ENCODE results near the gene PLLP. TPM values are rescaled to one million over a fixed set of nuclear protein-coding genes. Genes with fewer than 3 reads are reported as not detected.
"Not testable (repeated sequence)": the region's sequence is repeated elsewhere in the genome, so short reads cannot be mapped to it uniquely, and the experiment has no call there.

The PLLP gene
- total RNA-seq, 2 donors from 2014 or later: not detected

DNA sequence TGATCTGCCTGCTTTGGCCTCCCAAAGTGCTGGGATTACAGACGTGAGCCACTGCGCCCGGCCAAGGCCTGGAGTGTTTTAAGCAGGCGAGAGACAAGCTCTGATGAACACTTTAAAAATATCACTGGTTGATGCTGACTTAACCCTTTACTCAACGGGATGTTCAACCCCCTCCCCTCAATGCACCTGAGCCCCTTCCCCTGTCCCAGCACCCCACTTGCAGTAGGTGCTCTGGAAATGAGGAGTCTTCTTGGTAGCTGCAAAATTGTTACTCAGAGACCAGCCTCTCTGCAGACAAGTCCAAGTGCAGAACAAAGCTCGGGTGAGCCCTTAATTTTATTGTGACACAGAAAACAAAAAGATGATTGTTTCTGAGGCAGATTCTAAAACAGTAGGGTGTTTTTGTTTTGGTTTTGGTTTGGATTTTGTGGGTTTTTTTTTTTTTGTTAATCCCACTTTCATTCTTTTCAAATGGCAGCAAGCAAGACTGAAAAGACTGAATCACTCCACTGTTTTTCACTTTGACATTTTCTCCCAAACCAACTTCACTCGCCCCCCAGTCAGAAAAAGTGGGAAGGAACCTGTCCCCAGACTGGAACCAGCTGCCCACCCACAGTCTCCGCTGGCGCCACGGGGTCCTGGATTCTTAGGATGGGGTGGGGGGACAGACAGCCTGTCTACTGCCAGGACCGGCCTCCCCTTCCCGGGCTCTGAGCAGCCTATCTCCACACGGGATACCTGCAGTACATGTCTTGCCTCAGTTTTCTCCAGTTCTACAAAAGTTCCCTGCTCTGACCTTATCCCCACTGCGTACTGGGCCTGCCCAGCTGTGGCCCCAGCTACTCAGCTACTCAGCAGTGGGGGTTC, 5.2 kb upstream of the PLLP start:
- H3K36me3 Mint-ChIP-seq (ENCODE audit: low read depth): no peaks in the 10 kb centered on the region
- H3K27ac Mint-ChIP-seq: peak overlapping the region; percentile 46
- H3K9me3 Mint-ChIP-seq: no peaks in the 10 kb centered on the region
- ATAC-seq (replicated peaks): peak; percentile 61
- H3K4me3 Mint-ChIP-seq: peak overlapping the region; percentile 45
- H3K4me1 Mint-ChIP-seq: peaks cover 13% of the 10 kb centered on the region
- H3K27me3 Mint-ChIP-seq: no peaks in the 10 kb centered on the region

DNA sequence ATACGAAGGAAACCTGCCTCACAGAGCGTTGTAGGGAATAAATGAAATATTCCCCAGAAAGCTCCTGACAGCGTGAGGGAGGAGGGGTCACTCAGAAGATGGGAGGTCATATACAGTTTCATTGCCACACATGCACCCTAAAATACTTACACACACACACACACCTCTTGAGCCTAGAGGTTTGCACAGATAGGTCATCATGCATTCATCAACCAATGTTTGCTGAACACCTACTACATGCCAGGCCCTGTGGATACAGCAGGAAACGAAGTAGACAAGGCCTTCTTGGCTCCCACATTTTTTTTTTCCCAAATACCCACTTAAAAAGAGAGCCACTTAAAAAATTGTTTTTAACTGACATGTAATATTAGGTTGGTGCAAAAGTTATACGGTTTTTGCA, 907 bp upstream of the PLLP start:
- Mint-ChIP-seq H3K4me1 (peaks cover 13% of the 10 kb centered on the region), H3K27me3 (peaks cover 4% of the 10 kb centered on the region), H3K36me3 (ENCODE audit: low read depth) (no peaks in the 10 kb centered on the region), H3K27ac (no peak overlapping the region), H3K9me3 (no peaks in the 10 kb centered on the region), H3K4me3 (peak overlapping the region; percentile 68)
- ATAC-seq (replicated peaks): no peak

DNA sequence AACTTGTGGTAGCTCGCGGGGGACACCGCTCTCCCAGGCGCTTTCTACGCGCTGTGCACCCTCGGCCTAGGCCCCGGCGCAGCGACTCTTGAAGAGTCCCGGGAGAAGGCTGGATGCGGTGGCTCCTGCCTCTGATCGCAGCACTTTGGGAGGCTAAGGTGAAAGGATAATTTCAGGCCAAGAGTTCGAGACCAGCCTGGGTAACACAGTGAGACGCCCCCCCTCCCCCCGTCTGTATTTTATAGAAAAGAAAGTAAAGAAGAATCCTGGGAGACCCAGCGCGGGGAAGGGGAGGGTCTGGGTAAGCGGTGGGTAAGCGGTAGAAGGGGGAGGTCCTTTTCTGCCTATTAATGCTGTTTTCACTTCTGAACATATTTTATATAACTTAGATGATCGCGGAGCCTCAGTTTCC, 486 bp upstream of the PLLP start:
- H3K4me1 Mint-ChIP-seq: peaks cover 12% of the 10 kb centered on the region
- no peak overlapping the region for H3K27ac Mint-ChIP-seq
- no peaks in the 10 kb centered on the region for H3K36me3 Mint-ChIP-seq (ENCODE audit: low read depth)
- no peak for ATAC-seq (replicated peaks)
- H3K9me3 Mint-ChIP-seq: no peaks in the 10 kb centered on the region
- H3K27me3 Mint-ChIP-seq: peaks cover 4% of the 10 kb centered on the region
- peak overlapping the region; percentile 68 for H3K4me3 Mint-ChIP-seq

DNA sequence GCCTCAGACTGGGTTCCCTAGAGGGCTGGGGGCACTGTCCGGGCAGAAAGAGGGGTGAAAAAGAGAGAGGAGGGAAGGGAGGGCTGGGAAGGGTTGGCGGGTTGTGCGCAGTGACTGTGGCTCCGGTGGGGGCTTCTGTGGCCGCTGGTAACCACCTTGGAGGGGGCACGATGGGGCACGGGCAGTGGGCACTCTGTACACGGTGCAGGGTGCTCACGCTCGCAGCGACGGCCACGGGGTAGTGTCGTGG, 588 bp downstream of the PLLP start:
- no peaks in the 10 kb centered on the region for H3K9me3 Mint-ChIP-seq
- H3K36me3 Mint-ChIP-seq (ENCODE audit: low read depth): no peaks in the 10 kb centered on the region
- H3K4me1 Mint-ChIP-seq: peaks cover 6% of the 10 kb centered on the region
- H3K27me3 Mint-ChIP-seq: peaks cover 4% of the 10 kb centered on the region
- no peak overlapping the region for H3K27ac Mint-ChIP-seq
- H3K4me3 Mint-ChIP-seq: peak overlapping the region; percentile 66
- no peak for ATAC-seq (replicated peaks)

DNA sequence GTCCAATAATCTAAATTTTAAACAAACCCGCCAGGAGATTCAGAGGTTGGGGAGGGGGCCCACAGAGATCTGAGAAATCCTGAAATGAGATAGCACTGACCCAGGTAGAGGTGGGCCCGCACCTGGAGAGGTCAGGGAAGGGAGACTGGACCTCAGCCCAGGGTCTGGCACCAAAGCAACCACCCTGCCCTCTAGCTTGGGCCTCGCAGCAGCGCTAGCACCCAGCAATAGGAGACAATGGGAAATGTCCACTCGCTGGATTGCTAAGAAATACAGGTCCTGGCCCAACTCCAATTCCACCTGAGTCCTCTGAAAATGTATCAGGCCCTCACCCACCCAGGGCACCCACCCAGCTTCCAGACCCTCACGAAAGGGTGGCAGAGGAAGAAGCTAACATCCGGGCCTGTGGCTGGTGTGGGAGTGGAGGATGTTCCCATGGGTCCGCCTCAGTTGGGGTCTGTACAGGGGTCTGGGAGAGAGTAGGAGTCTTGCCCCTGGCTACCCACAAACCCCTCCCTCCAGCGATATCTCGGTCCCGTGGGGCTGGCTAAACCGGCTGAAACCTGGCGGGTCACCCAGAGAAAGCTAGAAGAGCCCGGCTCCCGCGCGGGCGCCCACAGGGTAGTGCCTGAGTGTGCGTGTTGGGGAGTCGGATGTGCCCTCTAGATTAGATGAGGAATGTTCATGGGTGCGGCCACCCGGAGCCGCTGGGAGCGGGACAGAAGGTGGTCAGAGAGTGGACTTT, 1.1 kb downstream of the PLLP start:
- no peak for ATAC-seq (replicated peaks)
- Mint-ChIP-seq H3K27ac (no peak overlapping the region), H3K9me3 (no peaks in the 10 kb centered on the region), H3K36me3 (ENCODE audit: low read depth) (no peaks in the 10 kb centered on the region), H3K27me3 (peaks cover 4% of the 10 kb centered on the region), H3K4me1 (peaks cover 6% of the 10 kb centered on the region), H3K4me3 (peak overlapping the region; percentile 66)

DNA sequence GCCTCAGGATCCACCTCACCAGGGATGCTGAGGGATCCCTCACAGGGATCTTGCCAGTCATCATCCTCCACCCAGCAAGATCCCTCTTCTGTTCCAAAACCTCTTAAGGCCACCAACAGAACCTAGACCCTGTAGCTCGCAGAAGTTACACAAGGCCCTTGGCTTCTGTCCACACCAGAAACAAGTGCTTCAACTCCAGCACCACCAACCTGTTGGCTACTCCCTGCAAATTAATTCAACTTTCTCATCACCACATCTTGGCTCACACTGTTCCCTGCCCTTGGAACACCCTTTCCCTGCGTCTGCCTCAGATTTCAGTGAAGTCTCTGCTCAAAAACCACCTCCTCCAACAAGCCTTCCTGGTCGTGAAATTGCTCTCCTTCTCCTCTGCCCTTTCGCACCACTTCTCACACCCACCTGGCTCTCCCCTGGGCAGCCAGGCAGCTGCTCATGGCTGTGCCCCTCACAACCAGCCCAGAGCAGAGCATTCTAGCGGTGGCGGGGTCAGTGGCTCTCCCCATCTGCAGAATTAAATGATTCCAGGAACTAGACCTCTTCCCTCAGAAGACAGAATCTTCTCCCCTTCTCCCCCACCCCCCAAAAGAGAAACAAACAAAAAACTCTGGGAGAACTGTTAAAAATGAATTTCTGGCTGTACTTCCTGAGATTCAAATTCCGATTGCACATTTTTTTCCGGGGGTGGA, 1.8 kb downstream of the PLLP start:
- H3K4me3 Mint-ChIP-seq: peak overlapping the region; percentile 66
- peaks cover 4% of the 10 kb centered on the region for H3K27me3 Mint-ChIP-seq
- H3K36me3 Mint-ChIP-seq (ENCODE audit: low read depth): no peaks in the 10 kb centered on the region
- H3K9me3 Mint-ChIP-seq: no peaks in the 10 kb centered on the region
- ATAC-seq (replicated peaks): no peak
- no peak overlapping the region for H3K27ac Mint-ChIP-seq
- peaks cover 11% of the 10 kb centered on the region for H3K4me1 Mint-ChIP-seq

DNA sequence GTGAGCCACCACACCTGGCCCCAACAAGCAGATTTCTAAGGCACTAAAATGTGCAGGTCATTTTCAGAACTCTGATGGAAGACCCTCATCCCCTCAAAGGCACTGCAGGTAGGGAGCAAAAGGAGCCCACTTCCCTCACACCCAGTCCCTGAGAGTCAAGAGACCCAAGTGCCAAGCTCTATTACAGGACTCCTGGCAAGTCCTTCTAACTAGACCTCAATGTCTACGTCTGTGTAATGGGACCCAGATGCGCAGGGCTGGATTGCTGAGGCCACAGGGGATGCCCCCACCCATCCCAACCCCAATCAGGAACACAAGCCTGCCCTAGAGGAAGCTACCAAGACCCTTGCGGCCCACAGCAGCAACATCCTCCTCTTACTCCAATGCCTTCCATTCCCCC, 2.7 kb downstream of the PLLP start:
- Mint-ChIP-seq H3K9me3 (no peaks in the 10 kb centered on the region), H3K4me3 (no peak overlapping the region), H3K27me3 (peaks cover 4% of the 10 kb centered on the region), H3K4me1 (peaks cover 16% of the 10 kb centered on the region), H3K36me3 (ENCODE audit: low read depth) (no peaks in the 10 kb centered on the region), H3K27ac (no peak overlapping the region)
- no peak for ATAC-seq (replicated peaks)

DNA sequence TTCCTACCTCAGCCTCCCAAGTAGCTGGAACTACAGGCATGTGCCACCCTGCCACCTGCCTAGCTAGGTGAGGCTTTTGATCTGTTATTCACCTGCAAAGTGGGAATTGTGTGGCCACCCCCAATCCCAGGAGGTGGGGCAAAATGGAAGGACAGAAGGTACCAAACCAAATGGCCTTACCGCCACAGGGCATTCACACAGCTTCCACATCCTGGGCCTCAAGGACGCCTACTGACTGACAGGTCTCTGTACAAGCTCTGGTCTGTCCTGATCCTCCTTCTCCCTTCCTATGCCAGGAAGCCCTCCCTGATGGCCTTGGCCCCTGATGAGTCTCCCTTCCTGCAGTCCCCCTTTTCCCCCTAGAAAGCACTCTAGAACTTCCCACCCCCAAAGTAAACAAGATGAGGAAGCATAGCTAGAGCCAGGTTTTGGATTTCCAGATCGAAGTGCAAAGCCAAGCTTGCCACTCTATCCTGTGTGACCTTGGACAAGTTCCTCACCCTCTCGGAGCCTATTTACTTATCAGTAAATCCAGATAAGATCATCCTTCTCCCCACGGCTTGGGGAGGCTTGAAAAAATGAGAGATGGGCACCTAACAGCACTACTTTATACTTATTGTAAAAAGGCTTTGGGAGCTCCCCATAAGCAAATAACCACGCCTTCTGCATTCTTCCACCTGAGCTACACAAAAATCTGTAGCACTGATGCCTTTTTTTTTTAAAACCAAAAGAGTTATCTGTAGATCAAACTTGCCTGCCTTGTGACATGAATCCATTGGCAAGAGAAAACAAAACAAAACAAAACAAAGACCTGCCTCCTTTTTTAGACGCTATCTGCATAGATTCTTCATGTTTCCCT, 4.5 kb downstream of the PLLP start:
- ATAC-seq (replicated peaks): no peak
- Mint-ChIP-seq H3K27me3 (peaks cover 4% of the 10 kb centered on the region), H3K36me3 (ENCODE audit: low read depth) (no peaks in the 10 kb centered on the region), H3K9me3 (no peaks in the 10 kb centered on the region), H3K27ac (no peak overlapping the region), H3K4me3 (no peak overlapping the region), H3K4me1 (peaks cover 20% of the 10 kb centered on the region)

DNA sequence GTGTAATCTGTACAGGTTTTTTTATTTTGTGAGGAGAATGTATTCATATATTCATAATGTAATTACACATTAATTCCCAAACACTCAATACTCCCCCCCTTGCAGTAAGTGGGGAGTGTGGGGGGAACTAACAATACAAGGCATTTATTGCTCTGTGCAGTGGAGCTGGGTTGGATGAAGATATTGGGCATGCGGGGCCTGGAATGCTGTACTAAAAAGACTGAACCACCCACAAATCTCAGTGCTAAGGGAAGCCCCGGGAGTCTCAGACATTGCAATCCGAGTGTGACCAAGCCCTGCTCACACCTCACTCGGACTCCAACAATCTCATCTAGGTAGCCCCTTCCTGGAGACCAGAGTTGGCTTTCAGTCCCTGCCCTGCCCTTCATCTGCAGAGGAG, 6.0 kb downstream of the PLLP start:
- H3K27ac Mint-ChIP-seq: no peak overlapping the region
- ATAC-seq (replicated peaks): no peak
- no peak overlapping the region for H3K4me3 Mint-ChIP-seq
- peaks cover 20% of the 10 kb centered on the region for H3K4me1 Mint-ChIP-seq
- H3K27me3 Mint-ChIP-seq: no peaks in the 10 kb centered on the region
- H3K36me3 Mint-ChIP-seq (ENCODE audit: low read depth): no peaks in the 10 kb centered on the region
- no peaks in the 10 kb centered on the region for H3K9me3 Mint-ChIP-seq

DNA sequence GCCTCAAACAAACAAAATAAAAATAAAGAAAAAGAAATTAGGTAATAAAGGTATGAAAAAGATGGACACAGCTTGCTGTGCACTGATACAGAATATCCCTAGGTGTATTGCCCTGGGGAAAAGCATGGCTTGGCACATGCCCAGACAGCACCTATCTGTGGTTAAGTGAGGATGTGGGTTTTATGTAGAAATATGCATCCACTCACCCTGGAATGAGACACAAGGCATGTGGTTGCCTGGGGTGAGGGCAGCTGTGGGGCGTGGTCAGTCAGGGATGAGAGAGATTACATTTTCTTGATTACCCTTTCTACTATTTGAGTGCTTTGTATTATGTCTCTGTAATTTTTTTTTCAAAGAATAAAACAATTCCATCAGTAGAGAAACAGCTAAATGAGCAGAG, 6.9 kb downstream of the PLLP start:
- H3K4me1 Mint-ChIP-seq: peaks cover 20% of the 10 kb centered on the region

DNA sequence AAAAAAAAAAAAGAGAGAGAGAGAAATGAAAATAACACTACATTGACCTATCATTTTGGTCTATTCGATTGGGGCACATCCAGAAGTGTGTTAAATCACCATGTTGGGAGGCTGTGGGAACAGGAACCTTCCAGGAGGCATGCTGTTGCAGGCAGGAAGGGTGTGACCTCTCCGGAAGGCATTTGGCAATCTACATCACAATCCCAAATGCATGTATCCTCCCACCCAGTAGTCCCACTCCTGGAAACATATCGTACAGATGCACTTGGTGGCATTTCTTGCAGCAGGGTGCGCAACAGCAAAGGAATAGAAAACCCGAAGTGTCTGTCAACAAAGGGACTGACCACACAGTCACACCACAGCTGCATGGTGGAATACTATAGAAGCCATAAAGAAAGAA, 7.9 kb downstream of the PLLP start:
- Mint-ChIP-seq H3K4me3 (no peak overlapping the region), H3K27ac (no peak overlapping the region), H3K4me1 (peaks cover 20% of the 10 kb centered on the region), H3K36me3 (ENCODE audit: low read depth) (no peaks in the 10 kb centered on the region), H3K9me3 (no peaks in the 10 kb centered on the region), H3K27me3 (no peaks in the 10 kb centered on the region)
- ATAC-seq (replicated peaks): no peak

More for the DNA sequence above, 6.9 kb downstream of the PLLP start:
- H3K27ac Mint-ChIP-seq: peak overlapping the region; percentile 83
- H3K27me3 Mint-ChIP-seq: no peaks in the 10 kb centered on the region
- H3K9me3 Mint-ChIP-seq: no peaks in the 10 kb centered on the region
- no peaks in the 10 kb centered on the region for H3K36me3 Mint-ChIP-seq (ENCODE audit: low read depth)
- H3K4me3 Mint-ChIP-seq: peak overlapping the region; percentile 75
- peak; percentile 99 for ATAC-seq (replicated peaks)

DNA sequence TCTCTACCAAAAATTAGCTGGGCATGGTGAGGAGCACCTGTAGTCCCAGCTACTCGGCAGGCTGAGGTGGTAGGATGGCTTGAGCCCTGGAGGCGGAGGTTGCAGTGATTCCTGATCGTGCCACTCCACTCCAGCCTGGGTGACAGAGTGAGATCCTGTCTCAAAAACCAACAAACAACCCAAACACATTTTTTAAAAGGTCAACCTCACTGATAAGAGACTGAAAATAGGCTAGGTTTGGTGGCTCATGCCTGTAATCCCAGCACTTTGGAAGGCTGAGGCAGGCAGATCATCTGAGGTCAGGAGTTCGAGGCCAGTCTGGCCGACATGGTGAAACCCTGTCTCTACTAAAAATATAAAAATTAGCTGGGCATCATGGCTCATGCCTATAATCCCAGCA, 8.5 kb downstream of the PLLP start:
- H3K36me3 Mint-ChIP-seq (ENCODE audit: low read depth); H3K9me3 Mint-ChIP-seq; H3K27me3 Mint-ChIP-seq; ATAC-seq (replicated peaks); H3K4me3 Mint-ChIP-seq: not testable (repeated sequence)
- H3K4me1 Mint-ChIP-seq: peaks cover 20% of the 10 kb centered on the region
- H3K27ac Mint-ChIP-seq: peak overlapping the region; percentile 40

DNA sequence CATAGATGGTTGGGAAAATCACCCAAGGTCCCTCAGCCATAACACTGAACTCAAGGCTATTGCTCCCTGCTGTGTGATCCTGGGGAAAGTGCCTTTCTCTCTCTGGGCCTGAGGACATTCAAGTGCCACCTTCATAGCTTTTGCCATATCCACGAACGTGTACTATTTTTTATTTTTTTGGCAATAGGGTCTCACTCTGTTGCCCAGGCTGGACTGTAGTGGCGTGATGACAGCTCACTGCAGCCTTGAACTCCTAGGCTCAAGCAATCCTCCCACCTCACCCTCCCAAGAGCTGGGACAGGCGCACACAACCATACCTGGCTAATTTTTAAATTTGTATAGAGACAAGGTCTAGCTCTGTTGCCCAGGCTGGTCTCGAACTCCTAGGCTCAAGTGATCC, 10.6 kb downstream of the PLLP start:
- no peak overlapping the region for H3K4me3 Mint-ChIP-seq
- no peaks in the 10 kb centered on the region for H3K9me3 Mint-ChIP-seq
- H3K27ac Mint-ChIP-seq: no peak overlapping the region
- ATAC-seq (replicated peaks): no peak
- peaks cover 14% of the 10 kb centered on the region for H3K4me1 Mint-ChIP-seq
- no peaks in the 10 kb centered on the region for H3K27me3 Mint-ChIP-seq
- no peaks in the 10 kb centered on the region for H3K36me3 Mint-ChIP-seq (ENCODE audit: low read depth)

DNA sequence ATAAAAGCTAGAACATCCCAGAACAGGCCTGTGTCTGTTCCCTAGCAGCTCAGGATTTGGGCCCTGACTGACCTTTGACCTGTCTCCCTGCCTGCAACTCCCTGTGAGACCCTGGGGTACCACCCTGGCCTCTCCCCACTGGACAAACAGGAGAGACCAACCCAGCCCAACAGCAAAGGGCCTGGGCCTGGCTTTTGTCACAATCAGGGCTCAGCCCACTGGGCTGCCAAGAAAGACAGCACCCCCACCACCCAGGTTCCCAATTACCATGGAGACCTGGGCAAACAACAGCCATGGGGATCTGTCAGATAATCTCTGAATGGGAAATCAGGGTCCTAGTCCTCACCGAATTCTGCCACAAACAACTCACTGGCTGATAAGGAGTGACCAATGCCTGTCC, 11.1 kb downstream of the PLLP start:
- H3K4me1 Mint-ChIP-seq: peaks cover 15% of the 10 kb centered on the region

More for the DNA sequence above, 11.1 kb downstream of the PLLP start:
- Mint-ChIP-seq H3K9me3 (no peaks in the 10 kb centered on the region), H3K4me3 (no peak overlapping the region), H3K27ac (no peak overlapping the region), H3K27me3 (no peaks in the 10 kb centered on the region), H3K36me3 (ENCODE audit: low read depth) (no peaks in the 10 kb centered on the region)
- ATAC-seq (replicated peaks): no peak

Measured in activated T-helper 17 cell treated with anti-CD3 and anti-CD28 coated beads, Interleukin-2, amount 50 U/mL, for 72 hours (primary cell).